Measurements from ENCODE around the gene SNTN. TPM values are rescaled to one million over a fixed set of nuclear protein-coding genes. Genes with fewer than 3 reads are reported as not detected.

The SNTN gene
- polyA plus RNA-seq, 1 of the 3 experiments (the other 2 are of a cell fraction) = not detected

DNA sequence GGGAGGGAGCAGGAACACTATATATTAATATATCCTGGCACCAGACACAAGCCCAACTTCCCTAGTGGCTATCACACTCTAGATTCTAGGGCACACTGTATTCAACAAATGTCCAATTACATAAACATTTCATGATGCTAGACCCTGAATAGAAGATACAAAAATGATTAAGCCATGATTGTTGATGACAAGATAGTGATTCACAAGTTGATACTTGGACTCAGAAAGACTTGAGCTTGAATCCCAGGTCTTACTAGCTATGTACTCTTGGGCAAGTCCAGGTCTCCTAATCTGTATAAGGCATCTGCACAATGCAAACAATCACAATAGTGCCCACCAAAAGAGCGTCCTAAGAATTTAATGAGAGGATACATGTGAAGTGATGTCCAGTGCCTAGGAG is 10.0 kb upstream of the SNTN start:
- H3F3A ChIP-seq (replicated peaks; ENCODE audit: insufficient read depth) = no peaks in the 10 kb centered on the region
- no peaks in the 10 kb centered on the region for H3K4me1 ChIP-seq (ENCODE audit: control insufficient read depth in 1 of 2, insufficient read depth in 2 of 2, low read depth in 1 of 2, low read length in 1 of 2)
- no peak overlapping the region for H3K9ac ChIP-seq
- no peak for TF ChIP-seq SMC3 (IDR thresholded peaks at IDR 0.05; ENCODE audit: low read depth, low read length)
- TF ChIP-seq, protein P1, sequence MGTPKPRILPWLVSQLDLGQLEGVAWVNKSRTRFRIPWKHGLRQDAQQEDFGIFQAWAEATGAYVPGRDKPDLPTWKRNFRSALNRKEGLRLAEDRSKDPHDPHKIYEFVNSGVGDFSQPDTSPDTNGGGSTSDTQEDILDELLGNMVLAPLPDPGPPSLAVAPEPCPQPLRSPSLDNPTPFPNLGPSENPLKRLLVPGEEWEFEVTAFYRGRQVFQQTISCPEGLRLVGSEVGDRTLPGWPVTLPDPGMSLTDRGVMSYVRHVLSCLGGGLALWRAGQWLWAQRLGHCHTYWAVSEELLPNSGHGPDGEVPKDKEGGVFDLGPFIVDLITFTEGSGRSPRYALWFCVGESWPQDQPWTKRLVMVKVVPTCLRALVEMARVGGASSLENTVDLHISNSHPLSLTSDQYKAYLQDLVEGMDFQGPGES (IDR thresholded peaks at IDR 0.05; ENCODE audit: low read depth, low read length) = no peak
- TF ChIP-seq EP300 (IDR thresholded peaks at IDR 0.05; ENCODE audit: borderline replicate concordance in 1 of 2, low read depth in 1 of 2, low read length in 1 of 2) = no peak
- TF ChIP-seq RCOR1 (IDR thresholded peaks at IDR 0.05; ENCODE audit: low read length) = no peak
- TF ChIP-seq EZH2phosphoT487 (IDR thresholded peaks at IDR 0.05; ENCODE audit: borderline replicate concordance, low read depth) = no peak
- no peak for TF ChIP-seq FOSL2 (IDR thresholded peaks at IDR 0.05; ENCODE audit: borderline replicate concordance, low read depth)
- TF ChIP-seq, protein P2, sequence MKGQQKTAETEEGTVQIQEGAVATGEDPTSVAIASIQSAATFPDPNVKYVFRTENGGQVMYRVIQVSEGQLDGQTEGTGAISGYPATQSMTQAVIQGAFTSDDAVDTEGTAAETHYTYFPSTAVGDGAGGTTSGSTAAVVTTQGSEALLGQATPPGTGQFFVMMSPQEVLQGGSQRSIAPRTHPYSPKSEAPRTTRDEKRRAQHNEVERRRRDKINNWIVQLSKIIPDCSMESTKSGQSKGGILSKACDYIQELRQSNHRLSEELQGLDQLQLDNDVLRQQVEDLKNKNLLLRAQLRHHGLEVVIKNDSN (IDR thresholded peaks at IDR 0.05; ENCODE audit: borderline replicate concordance, low read depth) = no peak
- TF ChIP-seq MXI1 (IDR thresholded peaks at IDR 0.05; ENCODE audit: low read depth, low read length) = no peak
- TF ChIP-seq SIN3A (IDR thresholded peaks at IDR 0.05; ENCODE audit: borderline replicate concordance, low read depth, low read length) = no peak
- TF ChIP-seq JUND (IDR thresholded peaks at IDR 0.05) = no peak
- TF ChIP-seq TEAD4 (IDR thresholded peaks at IDR 0.05; ENCODE audit: borderline replicate concordance, insufficient read depth) = no peak
- WGBS (ENCODE audit: low lambda C conversion rate) = 47% methylated on average over 1 of the region's 1 CpG
- H3K27ac ChIP-seq (ENCODE audit: low read depth in 2 of 2, low read length in 1 of 2) = no peak overlapping the region
- H3K9me2 ChIP-seq = no peaks in the 10 kb centered on the region
- no peaks in the 10 kb centered on the region for H3K27me3 ChIP-seq (ENCODE audit: insufficient read depth)
- no peak overlapping the region for H3K4me2 ChIP-seq
- ChIA-PET CTCF (no interaction called here), POLR2A (no interaction called here)
- H2AFZ ChIP-seq (ENCODE audit: low read depth) = no peak overlapping the region
- H3K36me3 ChIP-seq (replicated peaks in 1 of 2; ENCODE audit: control insufficient read depth in 1 of 2, insufficient read depth in 2 of 2, low read length in 1 of 2) = no peaks in the 10 kb centered on the region
- no peaks in the 10 kb centered on the region for H3K9me3 ChIP-seq
- no peaks in the 10 kb centered on the region for H4K20me1 ChIP-seq (ENCODE audit: insufficient read depth)
- no peak overlapping the region for H3K4me3 ChIP-seq (ENCODE audit: low read depth in 2 of 2, low read length in 1 of 2)
- H3K79me2 ChIP-seq (ENCODE audit: insufficient read depth) = no peaks in the 10 kb centered on the region
- no peak for DNase-seq

DNA sequence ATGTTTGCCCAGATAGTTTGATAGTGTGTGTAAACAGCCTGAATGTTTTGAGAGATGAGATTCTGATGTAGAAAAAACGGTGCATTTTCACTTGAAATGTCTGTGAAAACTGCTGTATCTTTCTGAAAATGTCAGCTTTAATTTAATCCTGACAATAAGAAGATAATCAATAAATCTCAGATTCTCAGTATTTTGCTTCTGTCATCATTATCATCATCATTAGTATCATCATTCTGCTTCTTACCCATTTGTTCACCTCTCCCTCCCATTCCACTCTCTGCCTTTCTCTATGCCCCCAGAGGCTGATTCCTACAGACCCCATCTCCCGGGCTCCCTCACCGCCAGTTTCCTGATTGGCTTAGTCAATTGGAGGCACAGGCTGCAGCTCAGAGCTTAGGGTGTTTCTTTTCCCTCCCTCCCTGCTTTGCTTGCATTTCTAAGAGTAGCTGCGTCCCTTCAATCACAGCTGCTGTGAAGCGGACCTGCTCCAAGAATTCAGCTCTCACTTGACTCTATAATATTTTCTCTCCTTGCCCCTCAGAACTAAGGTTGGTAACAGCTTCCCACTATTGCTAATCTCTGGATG is 8.2 kb upstream of the SNTN start:
- H3K79me2 ChIP-seq (ENCODE audit: insufficient read depth) = no peaks in the 10 kb centered on the region
- H2AFZ ChIP-seq (ENCODE audit: low read depth) = no peak overlapping the region
- H4K20me1 ChIP-seq (ENCODE audit: insufficient read depth) = no peaks in the 10 kb centered on the region
- no peaks in the 10 kb centered on the region for H3K4me1 ChIP-seq (ENCODE audit: control insufficient read depth in 1 of 2, insufficient read depth in 2 of 2, low read depth in 1 of 2, low read length in 1 of 2)
- no peaks in the 10 kb centered on the region for H3K9me3 ChIP-seq
- DNase-seq = peak; percentile 18
- H3F3A ChIP-seq (replicated peaks; ENCODE audit: insufficient read depth) = no peaks in the 10 kb centered on the region
- no peak overlapping the region for H3K27ac ChIP-seq (ENCODE audit: low read depth in 2 of 2, low read length in 1 of 2)
- H3K9me2 ChIP-seq = no peaks in the 10 kb centered on the region
- ChIA-PET CTCF (no interaction called here), POLR2A (no interaction called here)
- 59% methylated on average over 5 of the region's 5 CpGs for WGBS (ENCODE audit: low lambda C conversion rate)
- no peaks in the 10 kb centered on the region for H3K36me3 ChIP-seq (replicated peaks in 1 of 2; ENCODE audit: control insufficient read depth in 1 of 2, insufficient read depth in 2 of 2, low read length in 1 of 2)
- no peak overlapping the region for H3K9ac ChIP-seq
- H3K4me3 ChIP-seq (ENCODE audit: low read depth in 2 of 2, low read length in 1 of 2) = no peak overlapping the region
- H3K27me3 ChIP-seq (ENCODE audit: insufficient read depth) = no peaks in the 10 kb centered on the region
- no peak overlapping the region for H3K4me2 ChIP-seq
- TF ChIP-seq ELF1 (IDR thresholded peaks at IDR 0.05) (no peak), TEAD4 (IDR thresholded peaks at IDR 0.05; ENCODE audit: borderline replicate concordance, insufficient read depth) (no peak), YY1 (IDR thresholded peaks at IDR 0.05; ENCODE audit: low read depth) (no peak), FOXM1 (IDR thresholded peaks at IDR 0.05; ENCODE audit: low read depth) (no peak), EP300 (IDR thresholded peaks at IDR 0.05; ENCODE audit: borderline replicate concordance in 1 of 2, low read depth in 1 of 2, low read length in 1 of 2) (no peak), NRF1 (IDR thresholded peaks at IDR 0.05; ENCODE audit: low read depth, low read length) (no peak), NFIC (IDR thresholded peaks at IDR 0.05; ENCODE audit: borderline replicate concordance) (no peak), RCOR1 (IDR thresholded peaks at IDR 0.05; ENCODE audit: low read length) (no peak), RFX5 (IDR thresholded peaks at IDR 0.05; ENCODE audit: low read length) (no peak)
- TF ChIP-seq, protein P1 (IDR thresholded peaks at IDR 0.05; ENCODE audit: low read depth, low read length) = no peak
- TF ChIP-seq, protein P3, sequence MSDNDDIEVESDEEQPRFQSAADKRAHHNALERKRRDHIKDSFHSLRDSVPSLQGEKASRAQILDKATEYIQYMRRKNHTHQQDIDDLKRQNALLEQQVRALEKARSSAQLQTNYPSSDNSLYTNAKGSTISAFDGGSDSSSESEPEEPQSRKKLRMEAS (IDR thresholded peaks at IDR 0.05; ENCODE audit: low read depth) = no peak
- TF ChIP-seq, protein P4, sequence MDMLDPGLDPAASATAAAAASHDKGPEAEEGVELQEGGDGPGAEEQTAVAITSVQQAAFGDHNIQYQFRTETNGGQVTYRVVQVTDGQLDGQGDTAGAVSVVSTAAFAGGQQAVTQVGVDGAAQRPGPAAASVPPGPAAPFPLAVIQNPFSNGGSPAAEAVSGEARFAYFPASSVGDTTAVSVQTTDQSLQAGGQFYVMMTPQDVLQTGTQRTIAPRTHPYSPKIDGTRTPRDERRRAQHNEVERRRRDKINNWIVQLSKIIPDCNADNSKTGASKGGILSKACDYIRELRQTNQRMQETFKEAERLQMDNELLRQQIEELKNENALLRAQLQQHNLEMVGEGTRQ (IDR thresholded peaks at IDR 0.05; ENCODE audit: borderline replicate concordance, low read depth, low read length) = no peak
- TF ChIP-seq, protein P5, sequence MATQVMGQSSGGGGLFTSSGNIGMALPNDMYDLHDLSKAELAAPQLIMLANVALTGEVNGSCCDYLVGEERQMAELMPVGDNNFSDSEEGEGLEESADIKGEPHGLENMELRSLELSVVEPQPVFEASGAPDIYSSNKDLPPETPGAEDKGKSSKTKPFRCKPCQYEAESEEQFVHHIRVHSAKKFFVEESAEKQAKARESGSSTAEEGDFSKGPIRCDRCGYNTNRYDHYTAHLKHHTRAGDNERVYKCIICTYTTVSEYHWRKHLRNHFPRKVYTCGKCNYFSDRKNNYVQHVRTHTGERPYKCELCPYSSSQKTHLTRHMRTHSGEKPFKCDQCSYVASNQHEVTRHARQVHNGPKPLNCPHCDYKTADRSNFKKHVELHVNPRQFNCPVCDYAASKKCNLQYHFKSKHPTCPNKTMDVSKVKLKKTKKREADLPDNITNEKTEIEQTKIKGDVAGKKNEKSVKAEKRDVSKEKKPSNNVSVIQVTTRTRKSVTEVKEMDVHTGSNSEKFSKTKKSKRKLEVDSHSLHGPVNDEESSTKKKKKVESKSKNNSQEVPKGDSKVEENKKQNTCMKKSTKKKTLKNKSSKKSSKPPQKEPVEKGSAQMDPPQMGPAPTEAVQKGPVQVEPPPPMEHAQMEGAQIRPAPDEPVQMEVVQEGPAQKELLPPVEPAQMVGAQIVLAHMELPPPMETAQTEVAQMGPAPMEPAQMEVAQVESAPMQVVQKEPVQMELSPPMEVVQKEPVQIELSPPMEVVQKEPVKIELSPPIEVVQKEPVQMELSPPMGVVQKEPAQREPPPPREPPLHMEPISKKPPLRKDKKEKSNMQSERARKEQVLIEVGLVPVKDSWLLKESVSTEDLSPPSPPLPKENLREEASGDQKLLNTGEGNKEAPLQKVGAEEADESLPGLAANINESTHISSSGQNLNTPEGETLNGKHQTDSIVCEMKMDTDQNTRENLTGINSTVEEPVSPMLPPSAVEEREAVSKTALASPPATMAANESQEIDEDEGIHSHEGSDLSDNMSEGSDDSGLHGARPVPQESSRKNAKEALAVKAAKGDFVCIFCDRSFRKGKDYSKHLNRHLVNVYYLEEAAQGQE (IDR thresholded peaks at IDR 0.05; ENCODE audit: low read depth, low read length) = no peak

Measured in SK-N-SH (cell line).